Skin epidermis (tissue), 12 donors: ENCODE data around the gene COL2A1.
"Not testable (repeated sequence)": the region's sequence is repeated elsewhere in the genome, so short reads cannot be mapped to it uniquely, and the experiment has no call there.

Experiments
- H3K27ac ChIP-seq, 21 experiments: fragments of 200-600 bp; sonication (generic) in 11 of 21; one replicate each; pipeline ENCODE4 v1.5.0; 2020; ENCODE audit warnings: mild to moderate bottlenecking in 3 of 21, inconsistent platforms in 2 of 21, moderate library complexity in 2 of 21
- H3K4me3 ChIP-seq, 7 experiments: fragments of 200-600 bp; sonication (generic) in 2 of 7; one replicate each; pipeline ENCODE4 v1.5.0; 2020; ENCODE audit warnings: inconsistent platforms in 2 of 7, mild to moderate bottlenecking in 2 of 7, moderate library complexity in 1 of 7

The COL2A1 gene

GRCh38 chr12:47957671-47958070 is 46.6 kb downstream of the COL2A1 start:
- H3K4me3 ChIP-seq, H3K27ac ChIP-seq: not testable (repeated sequence)

GRCh38 chr12:47955059-47955458 is 49.2 kb downstream of the COL2A1 start:
- Histone ChIP-seq H3K4me3 (no peak overlapping the region), H3K27ac (no peak overlapping the region)

- Histone ChIP-seq H3K4me3 (no peak overlapping the region), H3K27ac (peak overlapping the region in 1 of 21 experiments; percentile 6)
Measured at GRCh38 chr12:47954467-47955045, 49.7 kb downstream of the COL2A1 start.

GRCh38 chr12:47954058-47954457 is 50.2 kb downstream of the COL2A1 start:
- H3K27ac ChIP-seq: peak overlapping the region in 2 of 21 experiments; percentile 39 to 72

GRCh38 chr12:47950856-47951468 is 53.3 kb downstream of the COL2A1 start:
- Histone ChIP-seq H3K27ac (peak overlapping the region in 1 of 21 experiments; percentile 28), H3K4me3 (no peak overlapping the region)

More at GRCh38 chr12:47954058-47954457, 50.2 kb downstream of the COL2A1 start:
- H3K4me3 ChIP-seq: no peak overlapping the region

GRCh38 chr12:47949441-47950341 is 54.6 kb downstream of the COL2A1 start:
- Histone ChIP-seq H3K27ac (peak overlapping the region in 7 of 21 experiments; percentile 6 to 69 (median 38)), H3K4me3 (no peak overlapping the region)

GRCh38 chr12:47947341-47947740 is 56.9 kb downstream of the COL2A1 start:
- Histone ChIP-seq H3K27ac (peak overlapping the region in 1 of 21 experiments; percentile 45), H3K4me3 (no peak overlapping the region)

GRCh38 chr12:47946413-47947323 is 57.6 kb downstream of the COL2A1 start:
- Histone ChIP-seq H3K27ac (peak overlapping the region in 5 of 21 experiments; percentile 31 to 67 (median 38)), H3K4me3 (no peak overlapping the region)

- H3K27ac ChIP-seq: peak overlapping the region in 1 of 21 experiments; percentile 67
- no peak overlapping the region for H3K4me3 ChIP-seq
Measured at GRCh38 chr12:47945341-47945728, 58.9 kb downstream of the COL2A1 start.

- Histone ChIP-seq H3K4me3 (no peak overlapping the region), H3K27ac (no peak overlapping the region)
Measured at GRCh38 chr12:47944685-47945340, 59.5 kb downstream of the COL2A1 start.

- Histone ChIP-seq H3K27ac (peak overlapping the region in 3 of 21 experiments; percentile 2 to 40 (median 35)), H3K4me3 (no peak overlapping the region)
Measured at GRCh38 chr12:47943623-47944340, 60.5 kb downstream of the COL2A1 start.

- no peak overlapping the region for H3K4me3 ChIP-seq
- no peak overlapping the region for H3K27ac ChIP-seq
Measured at GRCh38 chr12:47942614-47943225, 61.6 kb downstream of the COL2A1 start.

GRCh38 chr12:47941871-47942613 is 62.2 kb downstream of the COL2A1 start:
- H3K4me3 ChIP-seq: no peak overlapping the region
- no peak overlapping the region for H3K27ac ChIP-seq

GRCh38 chr12:47941475-47941780 is 62.8 kb downstream of the COL2A1 start:
- no peak overlapping the region for H3K27ac ChIP-seq
- H3K4me3 ChIP-seq: no peak overlapping the region

- no peak overlapping the region for H3K4me3 ChIP-seq
- H3K27ac ChIP-seq: no peak overlapping the region
Measured at GRCh38 chr12:47940773-47941474, 63.4 kb downstream of the COL2A1 start.

- H3K27ac ChIP-seq: no peak overlapping the region
- H3K4me3 ChIP-seq: no peak overlapping the region
Measured at GRCh38 chr12:47939009-47939601, 65.2 kb downstream of the COL2A1 start.
